Measurements from ENCODE around the gene GYPB.
"Not testable (repeated sequence)": the region's sequence is repeated elsewhere in the genome, so short reads cannot be mapped to it uniquely, and the experiment has no call there.

DNA sequence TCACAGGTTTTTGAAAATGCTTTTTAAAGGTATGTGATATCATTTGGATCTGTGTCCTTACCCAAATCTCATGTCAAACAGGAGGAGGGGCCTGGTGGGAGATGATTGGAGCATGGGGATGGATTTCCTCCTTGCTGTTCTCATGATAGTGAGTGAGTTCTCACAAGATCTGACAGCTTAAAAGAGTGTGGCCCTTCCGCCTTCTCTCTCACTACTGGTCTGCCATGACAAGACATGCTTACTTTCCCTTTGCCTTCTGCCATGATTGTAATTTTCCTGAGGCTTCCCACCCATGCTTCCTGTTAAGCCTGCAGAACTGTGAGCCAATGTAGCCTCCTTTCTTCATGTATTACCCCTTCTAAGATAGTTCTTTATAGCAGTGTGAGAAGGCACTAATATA is 32.3 kb upstream of the GYPB start:
- TF ChIP-seq, protein P1, sequence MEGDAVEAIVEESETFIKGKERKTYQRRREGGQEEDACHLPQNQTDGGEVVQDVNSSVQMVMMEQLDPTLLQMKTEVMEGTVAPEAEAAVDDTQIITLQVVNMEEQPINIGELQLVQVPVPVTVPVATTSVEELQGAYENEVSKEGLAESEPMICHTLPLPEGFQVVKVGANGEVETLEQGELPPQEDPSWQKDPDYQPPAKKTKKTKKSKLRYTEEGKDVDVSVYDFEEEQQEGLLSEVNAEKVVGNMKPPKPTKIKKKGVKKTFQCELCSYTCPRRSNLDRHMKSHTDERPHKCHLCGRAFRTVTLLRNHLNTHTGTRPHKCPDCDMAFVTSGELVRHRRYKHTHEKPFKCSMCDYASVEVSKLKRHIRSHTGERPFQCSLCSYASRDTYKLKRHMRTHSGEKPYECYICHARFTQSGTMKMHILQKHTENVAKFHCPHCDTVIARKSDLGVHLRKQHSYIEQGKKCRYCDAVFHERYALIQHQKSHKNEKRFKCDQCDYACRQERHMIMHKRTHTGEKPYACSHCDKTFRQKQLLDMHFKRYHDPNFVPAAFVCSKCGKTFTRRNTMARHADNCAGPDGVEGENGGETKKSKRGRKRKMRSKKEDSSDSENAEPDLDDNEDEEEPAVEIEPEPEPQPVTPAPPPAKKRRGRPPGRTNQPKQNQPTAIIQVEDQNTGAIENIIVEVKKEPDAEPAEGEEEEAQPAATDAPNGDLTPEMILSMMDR (conservative IDR thresholded peaks at IDR 0.05 in 1 of 2, IDR thresholded peaks at IDR 0.05 in 1 of 2; ENCODE audit: low read depth in 1 of 2, low read length in 2 of 2): not testable (repeated sequence)
- TF ChIP-seq EZH2 (IDR thresholded peaks at IDR 0.05; ENCODE audit: low read length, missing control alignments): not testable (repeated sequence)

Measured in fibroblast of lung (primary cell).